Measurements from ENCODE around the gene SLC24A5. TPM values are rescaled to one million over a fixed set of nuclear protein-coding genes. Genes with fewer than 3 reads are reported as not detected.

SLC24A5 gene
- total RNA-seq, 1 donor from 2014 or later: not detected

GRCh38 chr15:48185529-48185928 lies 64.7 kb downstream of the SLC24A5 start:
- no peak for DNase-seq (ENCODE audit: extremely low read depth, low read depth, low spot score)

- DNase-seq (ENCODE audit: extremely low read depth, low read depth, low spot score): no peak
Measured at GRCh38 chr15:48186271-48186670, 65.5 kb downstream of the SLC24A5 start.

GRCh38 chr15:48190932-48191573 lies 70.3 kb downstream of the SLC24A5 start:
- DNase-seq (ENCODE audit: extremely low read depth, low read depth, low spot score): no peak

GRCh38 chr15:48191574-48192225 lies 70.9 kb downstream of the SLC24A5 start, which contains the start of gene CTXN2:
Gene CTXN2, plus strand, starts transcription at chr15:48191665. Its CDS starts 9,636 bp downstream, at chr15:48201301.
- no peak for DNase-seq (ENCODE audit: extremely low read depth, low read depth, low spot score)

Other genes with a start within 250 kb of the SLC24A5 start
- gene MYEF2, start 57.3 kb downstream of the SLC24A5 start, total RNA-seq: 21.9 and 29.1 TPM in 2 replicates
- not detected in 2 replicates for gene CTXN2, start 70.7 kb downstream of the SLC24A5 start, total RNA-seq
- not detected in 2 replicates for gene SLC12A1, start 85.3 kb downstream of the SLC24A5 start, total RNA-seq
- gene DUT, start 210.4 kb downstream of the SLC24A5 start, total RNA-seq: 62.8 and 140 TPM in 2 replicates

Data from glomerular endothelial cell (primary cell).